ENCODE data around the gene TBX15. TPM values are rescaled to one million over a fixed set of nuclear protein-coding genes. Genes with fewer than 3 reads are reported as not detected.

The TBX15 gene
- polyA plus RNA-seq, 1 donor from 2014 or later, result not detected

- Mint-ChIP-seq H3K9me3 (peaks cover 2 to 20% (median 2%) of the 10 kb centered on the region in 3 donors), H3K36me3 (peaks cover 5% of the 10 kb centered on the region), H3K4me1 (peaks cover 8 to 31% (median 9%) of the 10 kb centered on the region in 3 donors), H3K4me3 (peak overlapping the region in 3 of 4 donors; percentile 32 to 81 (median 71)), H3K27me3 (peaks cover 78% of the 10 kb centered on the region), H3K27ac (peak overlapping the region; percentile 92 to 95 (median 94))
These were observed 3.9 kb downstream of the TBX15 start for GRCh38 chr1:118984086-118984721.

GRCh38 chr1:118983558-118984041 is 4.5 kb downstream of the TBX15 start:
- Mint-ChIP-seq H3K4me3 (peak overlapping the region in 1 of 4 donors; percentile 54), H3K27me3 (peaks cover 73% of the 10 kb centered on the region), H3K36me3 (peaks cover 5% of the 10 kb centered on the region), H3K9me3 (peaks cover 2 to 20% (median 3%) of the 10 kb centered on the region in 3 donors), H3K4me1 (peaks cover 9 to 28% (median 9%) of the 10 kb centered on the region in 3 donors), H3K27ac (peak overlapping the region in 2 of 3 donors; percentile 92 to 94)

DNA sequence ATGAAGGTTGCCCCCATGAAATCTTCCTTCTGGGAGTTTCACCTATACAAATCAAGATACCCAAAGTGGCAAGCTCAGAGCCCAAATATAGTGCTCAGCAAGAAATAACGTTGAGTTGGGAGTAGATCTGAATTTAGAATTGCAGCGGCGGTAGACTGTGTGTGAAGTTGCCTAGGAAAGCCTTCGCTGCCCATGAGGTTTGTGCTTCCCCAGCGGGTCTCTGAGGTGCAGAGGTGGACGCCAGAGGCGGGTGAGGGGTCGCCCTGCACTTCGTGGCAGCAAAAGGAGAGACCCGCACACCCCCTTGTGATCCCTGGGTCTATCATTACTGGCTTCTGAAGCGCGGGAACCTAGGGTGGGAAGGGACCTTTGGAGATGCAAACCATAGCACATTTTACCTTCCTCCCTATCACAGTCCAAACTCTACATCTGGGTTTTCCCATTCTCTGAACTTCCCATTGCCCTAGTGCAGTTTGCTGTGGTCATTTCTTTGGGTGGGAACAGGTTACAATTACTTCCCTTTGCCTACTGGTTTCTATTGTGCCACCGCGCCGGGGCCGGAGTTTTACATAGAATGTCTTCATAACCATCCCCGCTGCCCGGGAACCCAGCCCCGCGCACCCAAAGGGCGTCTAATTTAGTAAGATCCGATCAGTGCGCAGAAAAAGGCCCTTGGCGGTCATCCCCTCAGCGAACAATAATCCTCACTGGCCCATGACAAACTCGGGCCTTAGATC is 5.2 kb downstream of the TBX15 start:
- Mint-ChIP-seq H3K27ac (peak overlapping the region; percentile 56 to 94 (median 92)), H3K36me3 (peaks cover 5% of the 10 kb centered on the region), H3K4me3 (peak overlapping the region in 1 of 4 donors; percentile 54), H3K27me3 (peaks cover 72% of the 10 kb centered on the region), H3K4me1 (peaks cover 8 to 26% (median 9%) of the 10 kb centered on the region in 3 donors), H3K9me3 (peaks cover 2 to 20% (median 3%) of the 10 kb centered on the region in 3 donors)

- Mint-ChIP-seq H3K27ac (peak overlapping the region in 1 of 3 donors; percentile 32), H3K4me1 (peaks cover 8 to 25% (median 9%) of the 10 kb centered on the region in 3 donors), H3K36me3 (peaks cover 5% of the 10 kb centered on the region), H3K27me3 (peaks cover 75% of the 10 kb centered on the region), H3K4me3 (no peak overlapping the region), H3K9me3 (peaks cover 2 to 20% (median 3%) of the 10 kb centered on the region in 3 donors)
These were observed 5.9 kb downstream of the TBX15 start for GRCh38 chr1:118982266-118982665.

DNA sequence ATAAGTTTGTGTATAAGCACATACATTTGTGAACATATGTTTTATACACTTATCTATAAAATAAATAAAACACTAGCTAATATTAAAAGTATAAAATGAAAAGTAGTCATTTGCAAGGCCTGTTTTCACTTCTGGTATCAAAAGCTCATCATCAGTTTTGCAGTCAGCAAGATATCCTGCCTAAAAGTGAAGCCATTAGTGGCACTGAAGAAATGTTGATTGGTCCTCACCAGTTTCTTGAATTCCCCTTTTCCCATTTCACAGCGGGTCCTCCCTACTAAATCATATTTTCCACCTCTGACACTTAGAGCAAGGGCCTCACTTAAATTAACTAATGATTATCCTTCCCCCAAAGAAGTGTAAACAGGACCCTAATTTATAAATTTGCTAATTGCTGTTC is 6.7 kb downstream of the TBX15 start:
- peaks cover 6 to 17% (median 6%) of the 10 kb centered on the region in 3 donors for H3K4me1 Mint-ChIP-seq
- H3K27me3 Mint-ChIP-seq, result peaks cover 72% of the 10 kb centered on the region
- peak overlapping the region in 2 of 3 donors; percentile 16 to 32 for H3K27ac Mint-ChIP-seq
- peaks cover 2 to 17% (median 3%) of the 10 kb centered on the region in 3 donors for H3K9me3 Mint-ChIP-seq
- H3K36me3 Mint-ChIP-seq, result peaks cover 5% of the 10 kb centered on the region
- no peak overlapping the region for H3K4me3 Mint-ChIP-seq

- Mint-ChIP-seq H3K4me1 (peaks cover 3 to 6% (median 5%) of the 10 kb centered on the region in 3 donors), H3K4me3 (peak overlapping the region in 2 of 4 donors; percentile 43 to 75), H3K27ac (peak overlapping the region in 2 of 3 donors; percentile 1 to 75), H3K9me3 (peaks cover 2 to 8% (median 3%) of the 10 kb centered on the region in 3 donors), H3K27me3 (peaks cover 61% of the 10 kb centered on the region), H3K36me3 (no peaks in the 10 kb centered on the region)
These were observed 8.2 kb downstream of the TBX15 start for GRCh38 chr1:118979754-118980575.

- Mint-ChIP-seq H3K4me3 (peak overlapping the region; percentile 27 to 63 (median 43)), H3K27ac (peak overlapping the region in 2 of 3 donors; percentile 16 to 60), H3K36me3 (no peaks in the 10 kb centered on the region), H3K9me3 (peaks cover 2 to 5% (median 3%) of the 10 kb centered on the region in 3 donors), H3K27me3 (peaks cover 52% of the 10 kb centered on the region), H3K4me1 (peaks cover 0 to 4% (median 3%) of the 10 kb centered on the region in 3 donors)
These were observed 9.0 kb downstream of the TBX15 start for GRCh38 chr1:118978914-118979701.

- H3K4me3 Mint-ChIP-seq, result no peak overlapping the region
- H3K9me3 Mint-ChIP-seq, result peaks cover 0 to 5% (median 3%) of the 10 kb centered on the region in 3 donors
- no peaks in the 10 kb centered on the region for H3K36me3 Mint-ChIP-seq
- H3K4me1 Mint-ChIP-seq, result peaks cover 0 to 4% (median 3%) of the 10 kb centered on the region in 3 donors
- peaks cover 37% of the 10 kb centered on the region for H3K27me3 Mint-ChIP-seq
- H3K27ac Mint-ChIP-seq, result no peak overlapping the region
These were observed 10.5 kb downstream of the TBX15 start for GRCh38 chr1:118977600-118977999.

DNA sequence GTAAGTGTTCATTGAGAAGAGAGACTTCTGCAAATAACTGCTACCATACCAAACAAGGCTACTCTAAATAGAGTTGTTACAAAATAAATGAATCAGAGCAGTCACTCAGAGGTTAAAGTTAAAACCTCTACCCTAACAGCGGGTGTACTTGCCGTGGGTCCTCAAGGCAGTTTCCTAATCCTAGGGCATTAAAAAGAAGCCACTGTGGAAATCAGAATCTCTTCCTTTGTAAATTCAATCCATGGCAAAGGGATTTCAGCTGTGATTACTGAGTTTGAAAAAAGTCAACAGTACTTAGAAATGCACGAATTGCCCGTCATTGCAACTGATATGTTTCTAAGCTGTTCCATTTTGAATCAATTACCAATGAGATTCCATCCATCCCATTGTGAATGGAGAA is 13.5 kb downstream of the TBX15 start:
- Mint-ChIP-seq H3K27me3 (peaks cover 27% of the 10 kb centered on the region), H3K4me1 (peaks cover 0 to 4% (median 0%) of the 10 kb centered on the region in 3 donors), H3K4me3 (no peak overlapping the region), H3K9me3 (peaks cover 0 to 3% (median 0%) of the 10 kb centered on the region in 3 donors), H3K36me3 (no peaks in the 10 kb centered on the region), H3K27ac (no peak overlapping the region)

DNA sequence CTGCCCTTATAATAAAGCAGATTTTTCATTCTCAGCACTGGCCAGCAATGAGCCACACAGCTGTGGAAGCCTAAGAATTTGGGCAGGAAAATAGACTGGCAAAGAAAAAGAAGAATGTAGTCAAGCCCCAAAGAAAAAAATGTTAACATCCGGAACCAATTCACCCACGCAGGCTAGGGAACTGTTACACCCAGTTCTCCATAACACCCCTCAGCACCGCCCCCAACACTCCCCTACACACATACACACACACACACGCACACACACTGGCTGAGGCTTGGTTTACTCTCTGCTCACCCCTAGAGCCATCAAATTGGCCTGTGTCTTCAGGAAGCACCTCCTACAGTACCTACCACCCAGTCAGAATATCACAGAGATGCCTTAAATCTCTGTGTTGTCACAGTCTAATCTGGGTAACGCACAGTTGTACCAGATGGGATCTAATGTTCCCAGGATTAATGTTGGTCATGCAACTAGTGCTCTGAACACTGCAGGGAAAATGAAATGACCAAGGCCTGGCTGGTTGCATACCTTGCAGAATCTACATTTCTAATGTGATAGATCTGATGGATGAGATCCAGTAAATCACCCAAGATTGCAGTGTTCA is 14.5 kb downstream of the TBX15 start:
- Mint-ChIP-seq H3K27me3 (peaks cover 22% of the 10 kb centered on the region), H3K27ac (no peak overlapping the region), H3K4me3 (no peak overlapping the region), H3K9me3 (no peaks in the 10 kb centered on the region), H3K4me1 (no peaks in the 10 kb centered on the region), H3K36me3 (no peaks in the 10 kb centered on the region)

DNA sequence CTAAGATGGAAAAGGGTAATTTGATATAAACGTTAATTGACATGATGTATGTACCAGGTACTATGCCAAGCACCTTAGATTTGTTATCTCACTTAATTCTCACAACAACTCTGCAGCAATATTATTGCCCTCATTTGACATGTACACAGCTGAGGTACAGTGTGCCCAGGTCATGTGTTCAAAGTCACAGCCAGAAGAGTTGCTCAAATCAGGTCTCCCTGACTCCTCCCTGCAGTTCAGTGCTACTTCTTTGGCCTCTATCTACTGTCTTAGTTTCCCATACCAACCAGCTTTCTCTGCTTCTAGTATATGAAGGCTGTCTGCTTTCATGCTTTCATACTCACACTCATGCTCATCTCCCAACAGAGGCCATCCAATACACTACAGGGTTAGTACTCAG is 15.1 kb downstream of the TBX15 start:
- Mint-ChIP-seq H3K27me3 (peaks cover 17% of the 10 kb centered on the region), H3K4me1 (no peaks in the 10 kb centered on the region), H3K9me3 (no peaks in the 10 kb centered on the region), H3K36me3 (no peaks in the 10 kb centered on the region), H3K4me3 (no peak overlapping the region), H3K27ac (no peak overlapping the region)

DNA sequence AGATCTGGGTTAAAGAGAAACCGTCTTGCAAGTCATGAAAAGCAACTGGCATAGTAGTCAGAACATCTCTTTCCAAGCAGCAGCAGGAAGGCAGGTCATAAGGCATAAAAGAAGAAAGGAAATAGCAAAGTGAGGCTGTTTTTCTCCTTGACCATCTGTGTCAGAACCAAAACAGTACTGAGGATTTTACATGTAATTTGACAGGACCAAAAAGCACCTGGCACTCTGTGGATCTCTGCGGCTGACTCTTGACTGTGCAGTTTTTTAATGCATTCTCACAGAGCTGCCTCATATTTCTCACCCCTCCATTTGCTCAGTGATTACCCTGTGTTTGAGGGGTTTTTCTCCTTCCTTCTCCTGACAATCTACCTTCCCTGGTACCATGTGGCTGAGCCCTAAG is 17.7 kb downstream of the TBX15 start:
- H3K4me1 Mint-ChIP-seq, result no peaks in the 10 kb centered on the region
- no peak overlapping the region for H3K4me3 Mint-ChIP-seq
- H3K27me3 Mint-ChIP-seq, result peaks cover 5% of the 10 kb centered on the region
- H3K27ac Mint-ChIP-seq, result no peak overlapping the region
- H3K36me3 Mint-ChIP-seq, result no peaks in the 10 kb centered on the region
- no peaks in the 10 kb centered on the region for H3K9me3 Mint-ChIP-seq

DNA sequence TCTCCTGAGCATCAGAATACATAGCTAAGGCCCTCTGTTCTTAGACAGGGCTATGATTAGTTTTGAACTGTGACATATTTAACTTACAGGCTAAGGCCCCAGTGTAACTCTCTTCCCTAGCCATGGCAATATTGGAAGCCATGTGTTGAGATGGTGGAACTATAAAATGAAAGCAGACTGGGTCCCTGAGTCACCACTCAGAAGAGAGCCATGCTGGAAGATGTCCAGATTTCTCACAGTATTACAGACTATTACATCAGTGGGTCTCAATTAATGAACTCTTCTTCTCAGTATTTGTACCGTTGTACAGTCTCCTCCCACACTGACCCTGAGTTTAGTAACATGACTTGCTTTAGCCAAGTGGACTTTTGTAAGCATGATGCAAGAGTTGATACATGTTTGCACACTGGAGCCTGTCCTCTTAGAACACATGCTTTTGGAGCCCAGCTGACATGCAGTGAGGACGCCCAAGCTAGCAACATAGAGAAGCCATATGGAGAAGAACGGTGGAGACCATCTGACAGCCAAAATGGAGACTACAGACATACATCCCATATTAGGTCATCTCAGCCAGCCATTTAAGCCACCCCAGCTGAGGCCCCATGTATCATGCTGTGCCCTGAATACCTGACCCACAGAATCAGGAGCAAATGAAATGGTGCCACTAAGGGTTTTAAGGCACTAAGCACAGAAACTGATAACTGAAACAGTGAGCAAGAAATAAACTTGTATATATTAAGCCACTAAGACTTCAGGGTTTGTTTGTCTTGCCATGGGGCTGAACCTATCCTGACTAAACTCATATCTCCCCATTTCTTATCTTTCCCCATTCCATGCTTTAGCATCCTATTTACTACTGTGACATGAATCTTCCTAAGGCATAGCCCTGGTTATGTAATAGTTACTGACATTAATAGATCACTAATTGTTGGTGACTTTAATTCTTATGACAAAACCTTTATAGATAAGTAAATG is 24.4 kb downstream of the TBX15 start:
- no peaks in the 10 kb centered on the region for H3K27me3 Mint-ChIP-seq
- peaks cover 16 to 21% (median 18%) of the 10 kb centered on the region in 3 donors for H3K4me1 Mint-ChIP-seq
- H3K27ac Mint-ChIP-seq, result no peak overlapping the region
- no peaks in the 10 kb centered on the region for H3K36me3 Mint-ChIP-seq
- H3K9me3 Mint-ChIP-seq, result no peaks in the 10 kb centered on the region
- no peak overlapping the region for H3K4me3 Mint-ChIP-seq
